ENCODE data around the gene MEGF11.

- no peak for TF ChIP-seq CTCF (conservative IDR thresholded peaks at IDR 0.05; ENCODE audit: low read length)
- no peak for TF ChIP-seq EZH2phosphoT487 (IDR thresholded peaks at IDR 0.05; ENCODE audit: borderline replicate concordance)
These were observed 7.5 kb upstream of the MEGF11 start for GRCh38 chr15:66261056-66261455.
